Coronary artery (tissue), 2 donors: ENCODE measurements around the gene S1PR5.
A peak's percentile ranks its signal among the peaks of the same experiment; 100 is the strongest.
"Not testable (repeated sequence)": the region's sequence is repeated elsewhere in the genome, so short reads cannot be mapped to it uniquely, and the experiment has no call there.

Source experiments
- DNase-seq: peaks from one replicate; pipeline ENCODE4 v3.0.0-alpha.2; 2017; ENCODE audit warnings: low spot score
- H3K27ac ChIP-seq, 2 donors: fragments of 200-600 bp; sonication (generic); one replicate each; pipeline ENCODE4 v1.5.1; 2016 to 2019
- H3K4me3 ChIP-seq: fragments of 200-600 bp; sonication (generic); 2 replicates; pipeline ENCODE4 v1.5.1; 2016; ENCODE audit warnings: mild to moderate bottlenecking, moderate library complexity
- TF ChIP-seq, protein P1 (sequence below): fragments of 200-600 bp; sonication (generic); IDR thresholded peaks from one replicate; pipeline ENCODE4 v1.5.1; 2019; ENCODE audit warnings: antibody characterized with exemption

The S1PR5 gene

DNA sequence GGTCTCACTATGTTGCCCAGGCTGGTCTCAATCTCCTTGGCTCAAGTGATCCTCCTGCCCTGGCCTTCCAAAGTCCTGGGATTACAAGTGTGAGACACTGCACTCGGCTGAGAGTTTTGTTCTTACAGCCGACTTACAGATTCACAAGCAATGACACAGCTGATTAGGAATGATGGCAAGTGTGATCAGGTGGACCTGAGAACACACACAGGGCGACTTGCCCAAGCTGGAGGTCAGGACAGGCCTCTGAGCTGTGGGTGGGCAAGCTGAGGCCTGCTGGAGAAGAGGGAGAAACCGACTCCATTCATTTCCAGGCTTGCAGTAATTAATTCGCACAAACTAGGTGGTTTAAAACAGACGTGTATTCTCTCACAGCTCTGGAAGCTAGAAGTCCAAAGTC is 18.4 kb upstream of the S1PR5 start:
- H3K4me3 ChIP-seq: no peak overlapping the region
- DNase-seq: no peak
- no peak overlapping the region for H3K27ac ChIP-seq
- TF ChIP-seq, protein P1, sequence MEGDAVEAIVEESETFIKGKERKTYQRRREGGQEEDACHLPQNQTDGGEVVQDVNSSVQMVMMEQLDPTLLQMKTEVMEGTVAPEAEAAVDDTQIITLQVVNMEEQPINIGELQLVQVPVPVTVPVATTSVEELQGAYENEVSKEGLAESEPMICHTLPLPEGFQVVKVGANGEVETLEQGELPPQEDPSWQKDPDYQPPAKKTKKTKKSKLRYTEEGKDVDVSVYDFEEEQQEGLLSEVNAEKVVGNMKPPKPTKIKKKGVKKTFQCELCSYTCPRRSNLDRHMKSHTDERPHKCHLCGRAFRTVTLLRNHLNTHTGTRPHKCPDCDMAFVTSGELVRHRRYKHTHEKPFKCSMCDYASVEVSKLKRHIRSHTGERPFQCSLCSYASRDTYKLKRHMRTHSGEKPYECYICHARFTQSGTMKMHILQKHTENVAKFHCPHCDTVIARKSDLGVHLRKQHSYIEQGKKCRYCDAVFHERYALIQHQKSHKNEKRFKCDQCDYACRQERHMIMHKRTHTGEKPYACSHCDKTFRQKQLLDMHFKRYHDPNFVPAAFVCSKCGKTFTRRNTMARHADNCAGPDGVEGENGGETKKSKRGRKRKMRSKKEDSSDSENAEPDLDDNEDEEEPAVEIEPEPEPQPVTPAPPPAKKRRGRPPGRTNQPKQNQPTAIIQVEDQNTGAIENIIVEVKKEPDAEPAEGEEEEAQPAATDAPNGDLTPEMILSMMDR: no peak

DNA sequence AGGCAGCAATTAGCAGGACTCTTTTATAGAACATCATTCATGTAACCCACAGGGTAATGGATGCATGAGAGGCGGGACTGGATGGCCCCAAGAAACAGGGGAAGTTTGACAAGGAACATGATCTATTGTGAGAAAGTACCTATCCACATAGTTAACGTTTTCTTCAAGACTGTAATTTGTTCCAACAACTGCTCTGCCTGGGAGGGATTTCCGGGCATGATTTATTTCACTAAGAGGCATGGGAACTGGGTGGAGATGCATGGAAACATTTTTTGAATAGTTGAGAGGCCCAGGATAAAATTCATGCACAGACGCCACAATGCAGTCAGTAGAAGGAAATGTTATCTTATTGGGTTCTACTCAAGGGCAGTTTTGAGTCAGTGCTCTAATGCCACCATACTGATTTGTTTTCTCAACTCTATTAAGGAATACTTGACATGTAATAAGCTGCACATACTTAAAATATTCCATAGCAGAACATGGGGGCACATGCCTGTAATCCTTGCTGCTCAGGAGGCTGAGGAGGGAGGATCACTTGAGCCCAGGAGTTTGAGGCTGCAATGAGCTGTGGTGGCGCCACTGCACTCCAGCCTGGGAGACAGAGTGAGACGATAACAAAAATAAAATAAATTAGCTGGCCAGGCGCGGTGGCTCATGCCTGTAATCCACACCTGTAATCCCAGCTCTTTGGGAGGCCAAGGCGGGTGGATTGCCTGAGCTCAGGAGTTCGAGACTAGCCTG is 16.6 kb upstream of the S1PR5 start:
- Histone ChIP-seq H3K4me3 (no peak overlapping the region), H3K27ac (peak overlapping the region in 1 of 2 donors; percentile 58)
- no peak for DNase-seq
- TF ChIP-seq, protein P1: no peak

DNA sequence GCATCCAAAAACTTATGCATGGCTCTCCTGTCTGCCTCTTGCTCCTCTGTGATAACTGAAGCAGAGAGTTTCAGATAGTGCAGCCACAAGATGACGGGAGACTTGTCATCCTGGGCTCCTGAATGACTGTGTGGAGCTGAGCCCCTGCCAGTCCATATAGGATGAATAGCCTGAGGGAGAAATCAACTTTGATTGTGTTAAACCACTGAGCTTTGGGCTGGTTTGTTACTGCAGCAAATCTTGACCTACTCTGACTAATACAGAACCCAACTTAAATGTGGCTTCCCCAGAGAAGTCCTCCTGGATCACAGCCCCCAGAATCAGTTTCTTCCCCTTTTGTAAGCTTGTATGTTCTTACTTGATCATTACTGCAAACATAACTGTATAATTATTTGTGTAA is 15.2 kb upstream of the S1PR5 start:
- Histone ChIP-seq H3K4me3 (no peak overlapping the region), H3K27ac (no peak overlapping the region)
- no peak for DNase-seq
- TF ChIP-seq, protein P1: no peak

DNA sequence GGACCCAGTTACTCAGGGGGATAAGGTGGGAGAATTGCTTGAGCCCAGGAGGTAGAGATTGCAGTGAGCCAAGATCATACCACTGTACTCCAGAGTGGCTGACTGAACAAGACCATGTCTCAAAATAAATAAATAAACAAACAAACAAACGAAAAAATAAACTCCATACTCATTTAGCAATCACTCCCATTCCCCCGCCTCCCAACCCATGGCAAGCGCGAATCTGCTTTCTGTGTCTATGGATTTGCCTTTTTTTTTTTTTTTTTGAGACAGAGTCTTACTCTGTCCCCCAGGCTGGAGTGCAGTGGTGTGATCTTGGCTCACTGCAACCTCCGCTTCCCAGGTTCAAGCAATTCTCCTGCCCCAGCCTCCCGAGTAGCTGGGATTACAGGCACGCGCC is 9.6 kb upstream of the S1PR5 start:
- not testable (repeated sequence) for H3K4me3 ChIP-seq, H3K27ac ChIP-seq, DNase-seq

DNA sequence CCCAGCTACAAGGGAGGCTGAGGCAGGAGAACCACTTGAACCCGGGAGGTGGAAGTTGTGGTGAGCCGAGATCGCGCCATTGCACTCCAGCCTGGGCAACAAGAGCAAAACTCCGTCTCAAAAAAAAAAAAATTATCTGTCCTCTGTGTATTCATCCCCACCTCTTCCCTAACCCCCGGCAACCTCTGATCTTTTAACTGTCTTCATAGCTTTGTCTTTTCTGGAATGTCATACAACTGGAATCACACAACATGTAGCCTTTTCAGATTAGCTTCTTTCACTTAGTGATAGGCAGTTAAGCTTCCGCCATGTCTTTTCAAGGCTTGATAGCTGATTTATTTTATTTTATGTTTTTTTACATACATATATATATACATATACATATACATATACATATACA is 8.4 kb upstream of the S1PR5 start:
- H3K4me3 ChIP-seq: no peak overlapping the region
- no peak overlapping the region for H3K27ac ChIP-seq
- TF ChIP-seq, protein P1: no peak
- DNase-seq: no peak

DNA sequence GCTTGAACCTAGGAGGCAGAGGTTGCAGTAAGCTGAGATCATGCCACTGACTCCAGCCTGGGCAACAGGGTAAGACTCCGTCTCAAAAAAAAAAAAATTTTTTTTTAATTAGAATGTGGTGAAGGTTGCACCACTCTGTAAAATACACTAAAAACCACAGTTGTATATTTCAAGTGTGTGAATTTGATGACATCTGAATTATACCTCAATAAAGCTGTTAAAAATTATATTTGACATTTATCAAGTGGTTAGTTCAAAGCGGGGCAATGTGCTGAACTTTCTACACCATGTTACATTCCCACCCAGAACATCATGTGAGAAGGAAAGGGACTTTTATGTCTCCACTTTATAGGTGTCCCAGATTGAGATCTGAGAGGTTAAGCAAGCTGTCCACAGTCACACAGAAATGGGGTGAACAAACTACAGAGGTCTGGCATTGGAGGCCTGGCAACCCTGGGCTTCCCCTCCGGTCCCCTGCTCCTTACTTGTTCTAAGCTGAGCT is 5.9 kb upstream of the S1PR5 start:
- H3K4me3 ChIP-seq: no peak overlapping the region
- H3K27ac ChIP-seq: no peak overlapping the region
- TF ChIP-seq, protein P1: no peak
- no peak for DNase-seq

DNA sequence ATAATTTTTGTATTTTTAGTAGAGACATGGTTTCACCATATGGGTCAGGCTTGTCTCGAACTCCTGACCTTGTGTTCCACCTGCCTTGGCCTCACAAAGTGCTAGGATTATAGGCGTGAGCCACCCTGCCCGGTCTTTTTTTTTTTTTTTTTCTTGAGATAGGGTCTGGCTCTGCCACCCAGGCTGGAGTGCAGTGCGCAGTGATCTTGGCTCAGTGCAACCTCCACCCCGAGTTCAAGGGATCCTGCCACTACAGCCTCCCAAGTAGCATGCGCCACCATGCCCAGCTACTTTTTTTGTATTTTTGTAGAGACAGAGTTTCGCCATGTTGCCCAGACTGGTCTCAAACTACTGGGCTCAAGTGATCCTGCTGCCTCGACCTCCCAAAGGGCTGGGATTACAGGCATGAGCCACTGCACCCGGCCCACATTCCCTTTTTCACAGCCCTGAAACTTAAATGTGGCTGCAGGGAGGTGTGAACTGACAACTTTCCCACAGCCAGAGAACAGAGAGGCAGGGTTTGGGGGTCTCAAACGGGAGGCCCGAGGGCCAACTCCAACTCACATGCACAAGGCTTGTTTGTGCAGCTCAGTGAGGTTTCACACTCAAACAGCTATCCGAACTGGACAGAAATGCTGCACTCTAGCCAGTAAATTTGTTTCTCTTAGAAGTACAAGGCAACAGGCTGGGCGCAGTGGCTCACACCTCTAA is 4.4 kb upstream of the S1PR5 start:
- H3K4me3 ChIP-seq: no peak overlapping the region
- no peak overlapping the region for H3K27ac ChIP-seq
- DNase-seq: no peak
- TF ChIP-seq, protein P1: no peak
